GM23248 (cell line): ENCODE data around the gene CDH4. TPM values are rescaled to one million over a fixed set of nuclear protein-coding genes. Genes with fewer than 3 reads are reported as not detected.

Experiments used
- DNase-seq: peaks from one replicate; pipeline ENCODE4 v3.0.0-alpha.2; 2015
- H2AFZ ChIP-seq: fragments of 200-600 bp; sonication (generic); 2 replicates; pipeline ENCODE4 v1.6.1; 2016; ENCODE audit warnings: antibody characterized with exemption
- H3F3A ChIP-seq: fragments of 200-600 bp; sonication (generic); 2 replicates; pipeline ENCODE4 v1.6.1; 2016; ENCODE audit warnings: mild to moderate bottlenecking, antibody characterized with exemption, mixed run types; ENCODE audit not compliant: insufficient read depth
- H3K27ac ChIP-seq: fragments of 200-600 bp; sonication (generic); 2 replicates; pipeline ENCODE4 v1.5.1; 2016; ENCODE audit warnings: mild to moderate bottlenecking
- H3K27me3 ChIP-seq: fragments of 200-600 bp; sonication (generic); replicated peaks from 2 replicates; pipeline ENCODE4 v1.6.1; 2016; ENCODE audit warnings: mild to moderate bottlenecking; ENCODE audit not compliant: insufficient read depth
- H3K36me3 ChIP-seq: fragments of 200-600 bp; sonication (generic); 2 replicates; pipeline ENCODE4 v1.6.1; 2016; ENCODE audit warnings: low read depth, mild to moderate bottlenecking
- H3K4me1 ChIP-seq: fragments of 200-600 bp; sonication (generic); 2 replicates; pipeline ENCODE4 v1.6.1; 2016; ENCODE audit warnings: mild to moderate bottlenecking; ENCODE audit not compliant: insufficient read depth
- H3K4me2 ChIP-seq: fragments of 200-600 bp; sonication (generic); one replicate; pipeline ENCODE4 v1.6.1; 2016; ENCODE audit warnings: mild to moderate bottlenecking; ENCODE audit not compliant: unreplicated experiment
- H3K4me3 ChIP-seq: fragments of 200-600 bp; sonication (generic); 2 replicates; pipeline ENCODE4 v1.5.1; 2016; ENCODE audit warnings: mild to moderate bottlenecking
- H3K79me2 ChIP-seq: fragments of 200-600 bp; sonication (generic); 2 replicates; pipeline ENCODE4 v1.6.1; 2016; ENCODE audit warnings: mild to moderate bottlenecking; ENCODE audit not compliant: insufficient read depth
- H3K9ac ChIP-seq: fragments of 200-600 bp; sonication (generic); 2 replicates; pipeline ENCODE4 v1.6.1; 2016; ENCODE audit warnings: mild to moderate bottlenecking
- H3K9me2 ChIP-seq: fragments of 200-600 bp; sonication (generic); 2 replicates; pipeline ENCODE4 v1.6.1; 2016; ENCODE audit warnings: mixed run types, mild to moderate bottlenecking, moderate library complexity; ENCODE audit not compliant: insufficient read depth
- H3K9me3 ChIP-seq: fragments of 200-600 bp; sonication (generic); one replicate; pipeline ENCODE4 v1.6.1; 2017; ENCODE audit warnings: low read depth
- H4K20me1 ChIP-seq: fragments of 200-600 bp; sonication (generic); 2 replicates; pipeline ENCODE4 v1.6.0; 2016; ENCODE audit not compliant: insufficient read depth
- EZH2 ChIP-seq: fragments of 200-600 bp; sonication (generic); IDR thresholded peaks from 2 replicates; pipeline ENCODE4 v1.6.1; 2018; ENCODE audit warnings: antibody characterized with exemption, mild to moderate bottlenecking; ENCODE audit not compliant: insufficient read depth, poor library complexity, severe bottlenecking
- EZH2phosphoT487 ChIP-seq: fragments of 200-600 bp; sonication (generic); IDR thresholded peaks from 2 replicates; pipeline ENCODE4 v1.6.1; 2018; ENCODE audit warnings: antibody characterized with exemption, moderate library complexity, mild to moderate bottlenecking, low read depth; ENCODE audit not compliant: insufficient read depth
- WGBS, 2 experiments: methylation state at CpG; one replicate each; pipeline ENCODE4 v1.1.6; 2015 to 2017; ENCODE audit warnings: low lambda C conversion rate in 2 of 2, low coverage in 1 of 2; ENCODE audit errors: missing lambda C conversion rate in 2 of 2; 5-methylcytosine and 5-hydroxymethylcytosine counted together
- in situ Hi-C: fragments of 300-500 bp; cut with MboI; formaldehyde crosslinking; loops from 2 replicates; pipeline ENCODE4 v1.15.0; 2020
- polyA plus RNA-seq: library from polyadenylated mRNA; unstranded; fragments of >200 nt; fragmentation: Nextera tagmentation; extraction: Ambion mirVana; gene quantifications from 2 replicates; pipeline ENCODE4 v1.2.1, GENCODE V29; 2016
- total RNA-seq: library from RNA; depleted of rRNA; stranded (reverse); fragments of >200 nt; shearing (Covaris generic); gene quantifications from 2 replicates; pipeline ENCODE4 v1.2.3, GENCODE V29; 2014

Gene CDH4
- total and polyA plus RNA-seq, 2 experiments from 2014 or later: 1.1 to 3.9 TPM

DNA sequence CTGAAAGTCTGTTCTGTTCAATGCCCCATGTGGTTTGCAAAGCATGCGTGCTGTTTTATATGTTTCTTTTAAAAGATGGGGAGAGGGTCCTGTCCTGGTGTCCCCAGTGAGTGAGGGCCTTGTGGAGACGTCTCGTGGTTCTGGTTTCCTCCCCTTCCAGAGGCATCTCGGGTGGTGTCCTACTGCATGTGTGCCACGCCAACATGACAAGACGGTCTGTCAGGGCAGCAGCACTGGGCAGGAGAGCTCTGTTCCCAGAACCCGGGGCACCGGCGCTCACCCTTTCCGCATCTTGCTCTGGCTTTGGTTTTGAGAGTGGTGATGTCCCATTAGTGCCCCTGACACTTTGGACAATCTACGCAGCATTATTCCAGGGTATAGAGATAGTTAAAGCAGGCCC lies 275.6 kb downstream of the CDH4 start:
- H3K9me2 ChIP-seq: no peaks in the 10 kb centered on the region
- H2AFZ ChIP-seq: no peak overlapping the region
- no peaks in the 10 kb centered on the region for H3K36me3 ChIP-seq
- no peaks in the 10 kb centered on the region for H3K4me1 ChIP-seq
- 64 to 68% methylated on average over 11 of the region's 11 CpGs for whole genome bisulfite sequencing, 2 experiments
- H3K27ac ChIP-seq: no peak overlapping the region
- in situ Hi-C loops: no loop called here
- H3K4me2 ChIP-seq: no peak overlapping the region
- TF ChIP-seq EZH2: no peak
- TF ChIP-seq EZH2phosphoT487: no peak
- DNase-seq: no peak
- no peaks in the 10 kb centered on the region for H3K27me3 ChIP-seq
- H3K79me2 ChIP-seq: no peaks in the 10 kb centered on the region
- no peak overlapping the region for H3K4me3 ChIP-seq
- no peaks in the 10 kb centered on the region for H3F3A ChIP-seq
- no peaks in the 10 kb centered on the region for H4K20me1 ChIP-seq
- H3K9me3 ChIP-seq: no peaks in the 10 kb centered on the region
- no peak overlapping the region for H3K9ac ChIP-seq

GRCh38 chr20:61528591-61528990 lies 276.5 kb downstream of the CDH4 start:
- 64 to 66% methylated on average over 9 of the region's 9 CpGs for WGBS, 2 experiments
- Histone ChIP-seq H2AFZ (no peak overlapping the region), H3K4me1 (no peaks in the 10 kb centered on the region), H3K27me3 (no peaks in the 10 kb centered on the region), H3F3A (no peaks in the 10 kb centered on the region), H3K79me2 (no peaks in the 10 kb centered on the region), H4K20me1 (no peaks in the 10 kb centered on the region), H3K4me2 (no peak overlapping the region), H3K9me3 (no peaks in the 10 kb centered on the region), H3K27ac (no peak overlapping the region), H3K9me2 (no peaks in the 10 kb centered on the region), H3K36me3 (no peaks in the 10 kb centered on the region), H3K4me3 (no peak overlapping the region), H3K9ac (no peak overlapping the region)
- TF ChIP-seq EZH2 (no peak), EZH2phosphoT487 (no peak)
- in situ Hi-C loops: no loop called here
- no peak for DNase-seq

GRCh38 chr20:61529354-61529753 lies 277.3 kb downstream of the CDH4 start:
- no peak overlapping the region for H3K27ac ChIP-seq
- no peak for DNase-seq
- H3K36me3 ChIP-seq: no peaks in the 10 kb centered on the region
- no peak overlapping the region for H3K4me3 ChIP-seq
- WGBS, 2 experiments: 17 to 19% methylated on average over 5 of the region's 5 CpGs
- no peak overlapping the region for H2AFZ ChIP-seq
- H3K4me1 ChIP-seq: no peaks in the 10 kb centered on the region
- H3K9me2 ChIP-seq: no peaks in the 10 kb centered on the region
- H3K9me3 ChIP-seq: no peaks in the 10 kb centered on the region
- in situ Hi-C loops: no loop called here
- no peaks in the 10 kb centered on the region for H3K27me3 ChIP-seq
- no peak for TF ChIP-seq EZH2phosphoT487
- H3K4me2 ChIP-seq: no peak overlapping the region
- no peaks in the 10 kb centered on the region for H4K20me1 ChIP-seq
- H3F3A ChIP-seq: no peaks in the 10 kb centered on the region
- H3K9ac ChIP-seq: no peak overlapping the region
- no peaks in the 10 kb centered on the region for H3K79me2 ChIP-seq

- in situ Hi-C loops: no loop called here
- Histone ChIP-seq H3K9me3 (no peaks in the 10 kb centered on the region), H4K20me1 (no peaks in the 10 kb centered on the region), H3K9ac (no peak overlapping the region), H3K36me3 (no peaks in the 10 kb centered on the region), H3K79me2 (no peaks in the 10 kb centered on the region), H3F3A (no peaks in the 10 kb centered on the region), H2AFZ (no peak overlapping the region), H3K4me1 (no peaks in the 10 kb centered on the region), H3K4me2 (no peak overlapping the region), H3K27ac (no peak overlapping the region), H3K4me3 (no peak overlapping the region), H3K27me3 (no peaks in the 10 kb centered on the region), H3K9me2 (no peaks in the 10 kb centered on the region)
- 56 to 68% methylated on average over 21 to 22 of the region's 22 CpGs for WGBS, 2 experiments
- TF ChIP-seq EZH2phosphoT487 (no peak), EZH2 (no peak)
- DNase-seq: no peak
Observed at GRCh38 chr20:61531553-61532345, 279.7 kb downstream of the CDH4 start.
